Sigmoid colon (tissue), 7 donors: Measurements from ENCODE around the gene GDA. TPM values are rescaled to one million over a fixed set of nuclear protein-coding genes. Genes with fewer than 3 reads are reported as not detected.

Experiments used
- DNase-seq: peaks from one replicate; pipeline ENCODE4 v3.0.0-alpha.2; 2019
- H3K27ac ChIP-seq, 4 donors: fragments of 200-600 bp; sonication (generic); one replicate each; pipeline ENCODE4 v1.5.1; 2016 to 2019; ENCODE audit warnings: mild to moderate bottlenecking in 1 of 4
- H3K27me3 ChIP-seq, 3 donors: fragments of 200-600 bp; sonication (generic); one replicate each; pipeline ENCODE4 v1.5.1; 2019; ENCODE audit warnings: mild to moderate bottlenecking in 1 of 3
- H3K36me3 ChIP-seq, 4 donors: fragments of 200-600 bp; sonication (generic); one replicate each; pipeline ENCODE4 v1.5.1; 2016 to 2019
- H3K4me1 ChIP-seq, 4 donors: fragments of 200-600 bp; sonication (generic); one replicate each; pipeline ENCODE4 v1.5.1; 2017 to 2019
- H3K4me3 ChIP-seq, 4 donors: fragments of 200-600 bp; sonication (generic); one replicate each; pipeline ENCODE4 v1.5.1; 2017 to 2019; ENCODE audit warnings: mild to moderate bottlenecking in 2 of 4, moderate library complexity in 1 of 4
- H3K9me3 ChIP-seq, 4 donors: fragments of 200-600 bp in 3 of 4; sonication (generic) in 3 of 4; one replicate each; pipeline versions ENCODE4 v1.5.1 to v1.6.1; 2013 to 2019
- CTCF ChIP-seq, 4 experiments: fragments of 450-650 bp in 3 of 4; fragments of 200-600 bp in 1 of 4; IDR thresholded peaks; one replicate each; pipeline ENCODE4 v1.5.1; 2016 to 2019; ENCODE audit warnings: antibody characterized with exemption in 4 of 4, mild to moderate bottlenecking in 3 of 4, moderate library complexity in 2 of 4
- EP300 ChIP-seq, 4 donors: sonication (generic); formaldehyde crosslinking; IDR thresholded peaks; one replicate each; pipeline ENCODE4 v1.6.1; 2017; ENCODE audit warnings: antibody characterized with exemption in 4 of 4
- POLR2A ChIP-seq, 2 donors: fragments of 450-650 bp; IDR thresholded peaks; one replicate each; pipeline ENCODE4 v1.6.1; 2016; ENCODE audit warnings: antibody characterized with exemption in 2 of 2, mild to moderate bottlenecking in 2 of 2, moderate library complexity in 2 of 2
- POLR2AphosphoS5 ChIP-seq, 4 donors: sonication (generic); formaldehyde crosslinking; IDR thresholded peaks; one replicate each; pipeline ENCODE4 v1.6.1; 2017; ENCODE audit warnings: antibody characterized with exemption in 4 of 4
- WGBS, 2 donors: extraction: QIAGEN DNeasy Blood & Tissue Kit; methylation state at CpG; one replicate each; pipeline ENCODE4 v1.1.7; 2013; 5-methylcytosine and 5-hydroxymethylcytosine counted together
- intact Hi-C: fragments of 100-400 bp; cut with DNase I; formaldehyde crosslinking; loops from one replicate; pipeline ENCODE4 v1.15.1; 2023
- polyA plus RNA-seq, 3 donors: library from polyadenylated mRNA; stranded (reverse); fragments of 200-250 nt; gene quantifications; one replicate each; pipeline ENCODE4 v1.2.3, GENCODE V29; 2013
- total RNA-seq, 4 donors: library from RNA; depleted of rRNA; stranded (reverse); fragments of >200 nt; gene quantifications; one replicate each; pipeline ENCODE4 v1.1.0, GENCODE V29; 2016
- donor health status: healthy with polysubstance abuse.
- donor health status: Bipolar disorder and iron deficiency.
- donor health status: healthy.

The GDA gene
- total and polyA plus RNA-seq, 7 donors: under 0.01 to 63.1 (median 16.0) TPM; not detected in 2

DNA sequence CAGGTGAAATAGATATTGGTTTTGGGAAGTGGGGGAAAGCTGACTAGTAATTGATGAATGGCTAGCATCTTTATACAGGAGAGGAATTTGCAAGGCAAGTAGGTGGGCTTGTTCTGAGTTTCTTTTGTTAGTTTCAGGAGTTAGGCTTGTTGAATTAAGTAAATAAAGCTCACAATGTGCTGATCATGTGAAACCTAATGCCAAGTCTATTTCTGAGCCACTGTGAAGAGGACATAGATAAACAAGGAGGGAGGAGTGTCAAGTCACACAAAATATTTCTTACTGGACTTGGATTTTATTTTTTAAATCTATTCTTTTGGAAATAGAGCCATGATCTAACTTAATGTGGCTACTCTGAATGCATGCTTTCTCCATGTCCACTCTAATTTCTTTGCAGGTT, 19.9 kb downstream of the GDA start:
- Histone ChIP-seq H3K27me3 (no peaks in the 10 kb centered on the region), H3K36me3 (no peaks in the 10 kb centered on the region), H3K27ac (no peak overlapping the region), H3K4me3 (no peak overlapping the region), H3K9me3 (no peaks in the 10 kb centered on the region), H3K4me1 (no peaks in the 10 kb centered on the region)
- DNase-seq: no peak
- intact Hi-C loops: no loop called here
- TF ChIP-seq POLR2A (IDR thresholded peaks at IDR 0.05) (no peak), CTCF (IDR thresholded peaks at IDR 0.05) (no peak), EP300 (IDR thresholded peaks at IDR 0.05) (no peak), POLR2AphosphoS5 (IDR thresholded peaks at IDR 0.05) (no peak)

DNA sequence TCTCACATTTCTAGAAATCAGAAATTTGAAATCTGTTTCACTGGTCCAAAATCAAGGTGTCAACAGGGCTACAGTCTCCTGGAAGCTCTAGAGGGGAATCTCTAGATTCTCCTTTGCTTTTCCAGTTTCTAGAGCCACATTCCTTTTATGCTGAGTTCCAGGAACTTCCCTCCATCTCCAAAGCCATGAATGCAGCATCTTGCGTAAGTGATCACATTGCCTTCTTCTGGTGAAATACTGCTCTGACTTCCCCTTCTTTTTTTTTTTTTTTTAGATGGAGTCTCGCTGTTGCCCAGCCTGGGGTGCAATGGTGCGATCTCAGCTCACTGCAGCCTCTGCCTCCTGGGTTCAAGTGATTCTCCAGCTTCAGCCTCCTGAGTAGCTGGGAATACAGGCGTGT, 23.8 kb downstream of the GDA start:
- Histone ChIP-seq H3K9me3 (no peaks in the 10 kb centered on the region), H3K4me1 (no peaks in the 10 kb centered on the region), H3K27ac (no peak overlapping the region), H3K27me3 (no peaks in the 10 kb centered on the region), H3K36me3 (no peaks in the 10 kb centered on the region), H3K4me3 (no peak overlapping the region)
- DNase-seq: no peak
- 91 to 92% methylated on average over 4 of the region's 4 CpGs for WGBS, 2 donors
- no peak for TF ChIP-seq CTCF (IDR thresholded peaks at IDR 0.05)
- TF ChIP-seq POLR2A (IDR thresholded peaks at IDR 0.05): no peak
- TF ChIP-seq EP300 (IDR thresholded peaks at IDR 0.05): no peak
- TF ChIP-seq POLR2AphosphoS5 (IDR thresholded peaks at IDR 0.05): no peak
- intact Hi-C loops: no loop called here

- Histone ChIP-seq H3K36me3 (no peaks in the 10 kb centered on the region), H3K4me1 (no peaks in the 10 kb centered on the region), H3K27me3 (no peaks in the 10 kb centered on the region), H3K27ac (no peak overlapping the region), H3K4me3 (no peak overlapping the region), H3K9me3 (peaks cover 0 to 4% (median 2%) of the 10 kb centered on the region in 4 donors)
- intact Hi-C loops: no loop called here
- TF ChIP-seq CTCF (IDR thresholded peaks at IDR 0.05) (no peak), POLR2A (IDR thresholded peaks at IDR 0.05) (no peak), POLR2AphosphoS5 (IDR thresholded peaks at IDR 0.05) (no peak), EP300 (IDR thresholded peaks at IDR 0.05) (no peak)
- 80 to 84% methylated on average over 2 of the region's 2 CpGs for WGBS, 2 donors
- DNase-seq: no peak
These were observed 36.3 kb downstream of the GDA start for GRCh38 chr9:72185561-72185960.

- no peak for DNase-seq
- intact Hi-C loops: no loop called here
- H3K27ac ChIP-seq: no peak overlapping the region
- TF ChIP-seq POLR2AphosphoS5 (IDR thresholded peaks at IDR 0.05) (no peak), EP300 (IDR thresholded peaks at IDR 0.05) (no peak), POLR2A (IDR thresholded peaks at IDR 0.05) (no peak), CTCF (IDR thresholded peaks at IDR 0.05) (no peak)
- peaks cover 0 to 3% (median 1%) of the 10 kb centered on the region in 4 donors for H3K9me3 ChIP-seq
- H3K27me3 ChIP-seq: no peaks in the 10 kb centered on the region
- H3K4me1 ChIP-seq: no peaks in the 10 kb centered on the region
- H3K36me3 ChIP-seq: no peaks in the 10 kb centered on the region
- no peak overlapping the region for H3K4me3 ChIP-seq
- 40 to 51% methylated on average over 3 of the region's 3 CpGs for WGBS, 2 donors
These were observed 38.0 kb downstream of the GDA start for GRCh38 chr9:72187121-72187695.

GRCh38 chr9:72188232-72188631, 39.0 kb downstream of the GDA start:
- no peak overlapping the region for H3K27ac ChIP-seq
- no peak for DNase-seq
- H3K4me3 ChIP-seq: no peak overlapping the region
- H3K4me1 ChIP-seq: no peaks in the 10 kb centered on the region
- peaks cover 0 to 2% (median under 1%) of the 10 kb centered on the region in 4 donors for H3K9me3 ChIP-seq
- H3K36me3 ChIP-seq: no peaks in the 10 kb centered on the region
- TF ChIP-seq CTCF (IDR thresholded peaks at IDR 0.05) (no peak), POLR2AphosphoS5 (IDR thresholded peaks at IDR 0.05) (no peak), POLR2A (IDR thresholded peaks at IDR 0.05) (no peak), EP300 (IDR thresholded peaks at IDR 0.05) (no peak)
- no peaks in the 10 kb centered on the region for H3K27me3 ChIP-seq
- intact Hi-C loops: no loop called here
- WGBS, 2 donors: 77 to 89% methylated on average over 1 of the region's 1 CpG
